T-helper 1 cell (primary cell): ENCODE measurements around the gene LHX2.

Experiments
- DNase-seq, 5 donors: peaks; one replicate each; pipeline ENCODE4 v3.0.0-alpha.2; 2012 to 2020

Gene LHX2

GRCh38 chr9:124014211-124014955, 2.8 kb downstream of the LHX2 start:
- DNase-seq, result no peak

GRCh38 chr9:124014956-124015660, 3.5 kb downstream of the LHX2 start:
- DNase-seq, result no peak

GRCh38 chr9:124015661-124016131, 4.1 kb downstream of the LHX2 start:
- DNase-seq, result no peak

GRCh38 chr9:124016175-124017050, 4.8 kb downstream of the LHX2 start:
- no peak for DNase-seq

DNA sequence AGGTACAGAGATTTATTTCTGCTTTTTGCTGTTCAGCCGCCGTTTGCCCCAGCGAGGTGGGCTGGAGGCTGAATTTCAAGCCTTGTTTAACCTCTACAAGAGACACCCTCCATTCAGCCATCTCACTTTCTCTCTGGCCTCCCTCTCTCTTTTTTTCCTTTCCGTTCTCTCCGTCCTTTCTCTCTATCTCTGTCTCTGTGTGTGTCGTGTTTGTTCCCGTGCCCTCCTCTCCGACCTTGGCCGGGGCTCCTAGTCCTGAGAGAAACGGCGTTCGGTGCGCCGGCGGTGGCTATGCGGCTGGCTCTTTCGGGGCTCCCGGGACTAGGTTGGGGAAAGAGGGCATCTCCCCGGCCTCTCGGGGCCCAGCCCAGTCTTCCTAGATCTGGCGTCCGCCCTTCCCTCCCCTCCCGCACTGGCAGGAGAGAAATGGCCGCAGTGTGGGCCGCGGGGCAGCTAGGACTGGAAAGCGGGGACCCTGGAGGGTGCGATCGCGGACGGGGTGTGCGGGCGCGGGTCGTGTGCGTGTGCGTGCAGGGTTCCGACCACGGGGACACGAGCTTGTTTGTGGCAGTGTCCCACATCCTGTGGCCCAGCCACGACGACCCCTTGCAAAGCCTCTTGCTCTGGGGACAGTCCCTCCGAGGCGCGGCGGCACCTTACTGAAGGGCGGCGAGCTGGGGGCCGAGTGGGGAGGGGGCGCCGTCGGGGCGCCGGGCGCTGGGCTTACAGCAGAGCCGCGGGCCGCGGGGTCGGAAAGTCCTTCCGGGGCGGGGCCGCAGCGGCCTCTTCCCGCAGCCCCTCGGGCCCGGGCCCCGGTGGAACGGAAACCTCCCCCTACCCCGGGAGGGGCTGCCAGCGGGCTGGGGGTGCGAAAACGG, 5.7 kb downstream of the LHX2 start:
- DNase-seq, result no peak

DNA sequence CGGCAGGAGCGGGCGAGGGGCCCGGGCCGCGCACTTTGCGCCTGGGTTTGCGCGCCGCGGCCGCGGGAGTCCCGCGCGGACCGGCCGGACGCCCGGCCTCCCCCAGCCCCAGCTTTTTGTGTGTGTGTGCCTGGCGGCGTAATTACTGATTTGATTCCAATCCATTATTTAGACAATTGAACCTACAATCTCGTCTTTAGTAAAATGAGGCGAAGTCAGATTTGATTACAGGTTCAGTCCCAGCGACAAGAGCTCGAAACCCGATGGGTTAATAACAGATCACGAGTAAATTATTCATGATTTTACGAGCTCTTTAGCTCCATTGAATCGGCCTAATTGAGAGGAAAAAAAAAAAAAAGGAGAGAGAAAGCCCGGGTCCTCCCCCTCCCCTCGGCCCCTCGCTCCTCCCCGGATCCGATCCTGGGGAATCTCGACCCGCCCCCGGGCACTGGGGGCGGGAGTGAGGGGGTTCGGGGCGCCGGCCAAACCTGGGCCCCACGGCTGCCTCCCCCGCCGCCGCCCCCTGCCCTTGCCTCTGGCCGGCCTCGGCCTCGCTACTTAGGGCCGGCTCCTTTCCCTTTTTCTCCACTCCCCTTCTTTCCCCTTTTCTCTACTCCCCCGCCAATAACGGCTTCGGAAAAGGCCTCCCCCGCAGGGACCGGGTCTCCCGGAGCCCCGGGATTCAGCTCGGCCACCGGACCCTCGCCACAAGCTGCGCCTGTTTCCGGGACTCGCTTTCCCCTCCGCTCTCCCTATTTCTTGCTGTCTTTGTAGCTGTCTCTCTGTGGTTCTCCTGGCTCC, 6.6 kb downstream of the LHX2 start:
- DNase-seq, result no peak

- no peak for DNase-seq
Observed at GRCh38 chr9:124018730-124019697, 7.4 kb downstream of the LHX2 start.

DNA sequence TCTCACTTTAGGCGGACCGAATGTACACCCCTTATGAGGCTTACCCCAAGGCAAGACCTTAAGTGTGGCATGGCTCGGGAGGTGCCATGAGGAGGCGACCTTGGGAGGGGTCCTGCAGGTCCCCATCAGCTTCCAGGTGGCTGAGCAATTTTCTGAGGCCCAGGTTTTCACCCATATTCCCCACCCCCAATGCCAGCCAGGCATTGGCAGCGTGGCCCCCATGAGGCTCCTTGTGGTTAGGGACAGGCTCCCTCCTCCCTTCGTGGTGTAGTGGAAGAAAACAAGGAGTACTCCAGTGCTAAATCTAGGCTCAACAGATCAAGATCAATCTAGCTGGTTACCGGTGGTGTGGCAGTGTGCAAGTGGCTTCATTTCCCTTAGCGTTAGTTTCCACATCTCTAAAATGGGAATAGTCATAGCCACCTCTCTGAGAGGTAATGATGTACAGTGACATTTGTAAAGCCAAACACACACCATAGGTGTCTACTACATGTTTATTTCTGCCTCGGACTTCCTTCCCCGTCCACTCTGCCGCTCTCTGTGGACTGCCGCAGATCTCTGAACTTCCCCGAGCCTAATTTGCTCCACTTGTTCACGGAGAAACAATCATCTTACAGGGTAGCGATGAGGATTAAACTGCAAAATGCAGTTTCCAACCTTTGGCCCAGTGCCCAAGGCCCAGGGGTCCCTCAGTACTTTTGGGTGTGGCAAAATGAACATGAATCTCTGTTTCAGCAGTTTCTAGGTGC, 8.4 kb downstream of the LHX2 start:
- no peak for DNase-seq

DNA sequence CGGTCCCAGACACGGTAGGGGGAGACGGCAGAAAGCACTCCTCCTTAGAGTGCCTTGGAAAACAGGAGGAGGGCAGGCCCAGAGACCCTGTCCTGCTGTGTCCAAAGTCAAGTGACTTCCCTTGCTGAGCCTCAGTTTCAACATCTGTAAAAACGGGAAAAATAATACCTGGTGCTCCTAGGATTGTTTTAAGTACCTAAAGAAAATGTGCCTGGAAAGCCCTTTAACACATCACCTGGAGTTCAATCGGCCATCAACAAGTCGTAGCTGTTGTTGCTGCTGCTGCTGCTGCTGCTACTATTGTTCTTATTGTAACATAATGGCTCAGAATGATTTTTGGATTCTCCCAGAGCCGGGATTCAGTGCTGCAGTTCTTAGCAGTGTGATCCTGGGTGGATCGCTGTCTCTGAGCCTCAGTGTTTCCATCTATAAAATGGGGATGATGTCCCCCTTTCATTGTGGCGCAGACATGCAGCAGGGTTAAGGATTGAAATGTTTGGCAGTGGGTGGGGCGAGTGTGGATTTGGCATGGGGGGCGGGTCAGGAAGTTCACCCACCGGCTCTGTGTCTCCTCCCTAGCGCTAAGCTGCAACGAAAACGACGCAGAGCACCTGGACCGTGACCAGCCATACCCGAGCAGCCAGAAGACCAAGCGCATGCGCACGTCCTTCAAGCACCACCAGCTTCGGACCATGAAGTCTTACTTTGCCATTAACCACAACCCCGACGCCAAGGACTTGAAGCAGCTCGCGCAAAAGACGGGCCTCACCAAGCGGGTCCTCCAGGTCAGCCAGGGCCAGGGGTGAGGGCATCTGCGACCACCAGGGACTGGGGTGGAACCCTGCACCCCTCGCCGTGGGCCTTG, 9.2 kb downstream of the LHX2 start:
- DNase-seq, result no peak

DNA sequence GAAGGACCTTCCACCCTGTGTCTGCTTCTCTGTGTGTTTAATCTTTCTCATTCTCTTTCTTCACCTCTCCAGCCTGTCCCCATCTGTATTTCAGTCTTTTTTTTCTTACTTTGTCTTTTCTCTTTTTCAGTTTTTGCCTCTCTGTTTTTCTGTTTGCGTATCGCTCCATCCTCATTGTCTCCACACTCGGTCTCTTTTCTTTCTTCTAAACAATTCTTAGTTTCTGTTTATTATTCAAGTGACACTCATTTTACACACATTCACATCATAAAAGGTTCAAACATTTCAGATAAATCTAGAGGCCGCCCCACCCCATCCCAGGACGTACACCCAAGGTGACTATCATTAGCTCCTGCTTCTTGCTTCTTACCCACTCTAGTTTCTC, 9.8 kb downstream of the LHX2 start:
- DNase-seq, result no peak

GRCh38 chr9:124022201-124023121, 10.9 kb downstream of the LHX2 start:
- DNase-seq, result no peak

DNA sequence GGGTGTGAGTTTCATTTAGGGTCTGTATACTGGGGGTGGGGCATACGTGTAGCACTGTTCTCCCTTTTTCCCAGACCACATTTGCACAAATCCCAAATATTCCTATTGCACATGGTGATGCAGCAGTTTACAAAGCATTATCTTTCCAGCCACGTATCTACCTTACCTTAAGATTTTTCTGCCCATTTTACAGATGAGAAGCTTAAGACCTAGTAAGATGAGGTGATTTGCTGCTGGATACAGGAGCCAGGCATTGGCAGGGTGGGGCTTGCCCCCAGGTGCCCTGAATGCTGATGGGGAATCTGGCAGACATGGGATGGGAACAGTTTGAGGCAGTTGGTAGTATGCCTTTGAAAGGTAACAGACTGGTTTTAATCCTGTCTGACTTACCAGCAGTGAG, 12.5 kb downstream of the LHX2 start:
- no peak for DNase-seq

DNA sequence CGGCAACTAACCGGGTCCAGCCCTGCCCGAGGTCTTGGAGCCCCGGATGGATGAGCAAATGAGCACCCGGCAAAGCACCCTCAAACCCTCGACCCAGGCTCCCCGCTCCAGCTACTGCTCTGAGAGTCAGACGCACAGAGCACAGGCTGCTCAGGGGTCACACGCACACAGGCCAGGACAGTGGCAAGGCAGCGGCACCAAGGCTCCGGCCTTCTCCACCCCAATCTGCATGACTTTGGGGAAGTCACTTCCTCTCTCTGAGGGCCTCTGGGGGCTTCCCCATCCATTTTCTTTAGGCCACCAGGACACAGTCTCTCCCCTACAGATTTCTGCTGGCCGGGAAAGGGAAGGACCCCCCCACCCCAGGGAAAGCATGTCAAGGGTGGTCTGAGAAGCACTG, 18.0 kb downstream of the LHX2 start:
- DNase-seq, result no peak

GRCh38 chr9:124030969-124031451, 19.4 kb downstream of the LHX2 start:
- DNase-seq, result no peak

GRCh38 chr9:124032247-124032646, 20.7 kb downstream of the LHX2 start:
- DNase-seq, result no peak

DNA sequence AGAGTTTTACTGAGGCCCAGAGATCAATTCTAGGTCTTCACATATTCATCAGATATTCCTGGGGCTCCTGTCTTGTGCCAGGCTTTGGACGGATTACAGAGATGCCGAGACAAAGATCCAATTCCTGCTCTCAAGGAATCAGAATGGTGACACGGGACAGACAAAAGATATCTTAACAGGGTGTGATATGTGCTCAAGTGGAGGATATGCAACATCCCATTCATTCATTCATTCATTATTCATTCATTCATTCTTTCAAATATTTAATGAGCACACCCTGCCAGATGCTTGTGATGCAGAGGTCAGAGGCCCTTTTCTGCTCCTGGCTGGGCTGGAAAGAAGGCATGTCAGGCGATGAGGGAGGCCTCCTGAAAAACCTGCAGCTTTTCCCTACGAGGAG, 21.8 kb downstream of the LHX2 start:
- DNase-seq, result no peak

DNA sequence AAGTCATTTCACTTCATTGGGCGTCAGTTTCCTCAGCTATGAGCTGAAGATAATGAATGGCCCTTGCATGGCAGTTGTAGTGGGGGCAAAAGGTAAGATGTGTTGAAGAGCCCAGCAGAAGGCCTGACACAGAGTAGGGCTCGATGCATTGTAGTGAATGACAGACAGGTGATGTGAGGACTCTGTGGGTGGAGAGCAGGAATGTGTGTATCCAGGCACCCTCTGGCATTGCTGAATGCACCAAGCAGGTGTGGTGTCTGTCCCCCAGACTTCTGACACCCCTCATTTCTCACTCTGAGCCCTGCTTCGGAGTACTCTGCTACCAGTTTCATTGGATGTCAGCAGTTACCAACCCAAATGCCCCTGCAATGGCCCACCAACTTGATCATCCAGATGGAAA, 22.4 kb downstream of the LHX2 start:
- DNase-seq, result no peak
